Measurements from ENCODE around the gene HPRT1.

Gene HPRT1

GRCh38 chrX:134476284-134476683 is 16.3 kb downstream of the HPRT1 start:
- no peak overlapping the region for H3K27ac ChIP-seq
- no peak for TF ChIP-seq CTCF (conservative IDR thresholded peaks at IDR 0.05)

DNA sequence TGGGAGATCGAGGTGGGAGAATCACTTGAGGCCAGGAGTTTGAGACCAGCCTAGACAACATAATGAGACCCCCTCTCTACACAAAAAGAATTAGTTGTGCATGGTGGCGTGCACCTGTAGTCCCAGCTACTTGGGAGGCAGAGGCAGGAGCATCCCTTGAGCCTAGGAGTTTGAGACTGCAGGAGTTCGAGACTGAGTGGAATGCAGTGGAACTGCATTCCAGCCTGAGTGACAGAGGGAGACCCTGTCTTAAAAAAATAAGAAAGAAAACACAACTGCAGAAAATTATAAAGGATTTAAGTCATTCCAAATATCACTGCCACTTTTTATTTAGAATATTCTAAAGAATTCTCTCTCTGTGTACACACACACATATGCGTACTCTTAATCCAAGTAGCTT is 18.4 kb downstream of the HPRT1 start:
- TF ChIP-seq CTCF (conservative IDR thresholded peaks at IDR 0.05) = no peak
- no peak overlapping the region for H3K27ac ChIP-seq

DNA sequence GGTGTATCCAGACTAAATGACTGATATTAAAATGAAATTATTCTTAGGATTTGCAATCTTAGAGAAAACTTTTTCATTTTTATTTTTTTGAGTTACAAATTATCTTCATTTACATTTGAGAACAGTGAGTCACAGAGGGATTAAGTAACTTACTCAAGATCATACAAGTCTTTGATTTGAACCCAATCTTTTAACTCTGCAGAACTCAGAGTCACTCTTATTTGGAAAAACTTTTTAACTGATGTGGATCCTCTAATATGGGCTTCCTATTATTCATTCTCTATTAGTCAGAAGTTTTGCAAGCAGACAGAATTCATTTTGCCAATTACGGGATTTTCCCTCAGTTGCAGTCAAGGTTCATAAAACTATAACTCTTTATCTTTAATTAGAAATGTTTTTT is 20.1 kb downstream of the HPRT1 start:
- no peak for TF ChIP-seq CTCF (conservative IDR thresholded peaks at IDR 0.05)
- H3K27ac ChIP-seq = no peak overlapping the region

GRCh38 chrX:134481339-134481738 is 21.4 kb downstream of the HPRT1 start:
- no peak overlapping the region for H3K27ac ChIP-seq
- no peak for TF ChIP-seq CTCF (conservative IDR thresholded peaks at IDR 0.05)

GRCh38 chrX:134482371-134482770 is 22.4 kb downstream of the HPRT1 start:
- no peak overlapping the region for H3K27ac ChIP-seq
- no peak for TF ChIP-seq CTCF (conservative IDR thresholded peaks at IDR 0.05)

DNA sequence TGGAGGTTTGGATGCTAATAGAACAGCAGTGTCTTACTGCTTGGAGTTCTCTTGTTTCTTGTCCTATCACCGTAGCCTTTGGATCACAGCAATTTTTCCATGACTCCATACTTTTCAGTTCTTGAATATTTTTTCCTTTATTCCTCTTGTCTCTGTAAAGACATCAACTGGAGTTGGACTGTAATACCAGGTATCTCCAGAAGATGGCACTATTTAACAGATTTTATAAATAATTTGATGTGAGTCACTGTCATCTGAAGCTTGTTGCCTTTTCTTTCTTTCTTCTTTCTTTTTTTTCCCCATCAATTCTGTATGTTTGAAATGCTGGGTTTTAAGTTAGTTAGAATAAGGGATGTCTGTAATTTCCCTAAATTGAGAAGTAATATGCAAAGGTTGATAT is 24.1 kb downstream of the HPRT1 start:
- H3K27ac ChIP-seq = no peak overlapping the region
- peak; percentile 66 for TF ChIP-seq CTCF (conservative IDR thresholded peaks at IDR 0.05)

DNA sequence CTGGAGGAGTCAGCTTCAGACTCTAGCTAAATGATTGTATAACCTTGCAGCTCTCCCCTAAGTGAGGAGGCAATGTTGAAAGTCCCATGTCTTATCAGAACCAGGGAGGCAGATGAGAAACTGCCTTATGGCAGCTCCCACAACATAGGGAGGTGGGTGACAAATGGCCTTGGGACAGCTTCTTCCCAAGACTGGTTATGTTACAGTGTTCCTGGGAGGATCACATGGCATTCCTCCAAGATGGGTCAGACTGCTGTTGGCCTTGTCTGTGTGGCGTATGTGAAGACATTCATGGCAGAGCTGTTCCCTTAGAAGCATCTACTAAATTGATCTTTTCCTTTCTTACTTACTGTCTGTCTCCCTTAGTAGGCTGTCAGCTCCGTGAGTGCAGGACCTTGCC is 42.0 kb downstream of the HPRT1 start:
- no peak overlapping the region for H3K27ac ChIP-seq
- no peak for TF ChIP-seq CTCF (conservative IDR thresholded peaks at IDR 0.05)

GRCh38 chrX:134502686-134503085 is 42.7 kb downstream of the HPRT1 start:
- TF ChIP-seq CTCF (conservative IDR thresholded peaks at IDR 0.05) = no peak
- no peak overlapping the region for H3K27ac ChIP-seq

Measured in VCaP (cell line).